GM23248 (cell line): ENCODE results near the gene NAA16. TPM values are rescaled to one million over a fixed set of nuclear protein-coding genes. Genes with fewer than 3 reads are reported as not detected.

Experiments used
- DNase-seq: peaks from one replicate; pipeline ENCODE4 v3.0.0-alpha.2; 2015
- H2AFZ ChIP-seq: fragments of 200-600 bp; sonication (generic); 2 replicates; pipeline ENCODE4 v1.6.1; 2016; ENCODE audit warnings: antibody characterized with exemption
- H3F3A ChIP-seq: fragments of 200-600 bp; sonication (generic); 2 replicates; pipeline ENCODE4 v1.6.1; 2016; ENCODE audit warnings: mild to moderate bottlenecking, antibody characterized with exemption, mixed run types; ENCODE audit not compliant: insufficient read depth
- H3K27ac ChIP-seq: fragments of 200-600 bp; sonication (generic); 2 replicates; pipeline ENCODE4 v1.5.1; 2016; ENCODE audit warnings: mild to moderate bottlenecking
- H3K27me3 ChIP-seq: fragments of 200-600 bp; sonication (generic); replicated peaks from 2 replicates; pipeline ENCODE4 v1.6.1; 2016; ENCODE audit warnings: mild to moderate bottlenecking; ENCODE audit not compliant: insufficient read depth
- H3K36me3 ChIP-seq: fragments of 200-600 bp; sonication (generic); 2 replicates; pipeline ENCODE4 v1.6.1; 2016; ENCODE audit warnings: low read depth, mild to moderate bottlenecking
- H3K4me1 ChIP-seq: fragments of 200-600 bp; sonication (generic); 2 replicates; pipeline ENCODE4 v1.6.1; 2016; ENCODE audit warnings: mild to moderate bottlenecking; ENCODE audit not compliant: insufficient read depth
- H3K4me2 ChIP-seq: fragments of 200-600 bp; sonication (generic); one replicate; pipeline ENCODE4 v1.6.1; 2016; ENCODE audit warnings: mild to moderate bottlenecking; ENCODE audit not compliant: unreplicated experiment
- H3K4me3 ChIP-seq: fragments of 200-600 bp; sonication (generic); 2 replicates; pipeline ENCODE4 v1.5.1; 2016; ENCODE audit warnings: mild to moderate bottlenecking
- H3K79me2 ChIP-seq: fragments of 200-600 bp; sonication (generic); 2 replicates; pipeline ENCODE4 v1.6.1; 2016; ENCODE audit warnings: mild to moderate bottlenecking; ENCODE audit not compliant: insufficient read depth
- H3K9ac ChIP-seq: fragments of 200-600 bp; sonication (generic); 2 replicates; pipeline ENCODE4 v1.6.1; 2016; ENCODE audit warnings: mild to moderate bottlenecking
- H3K9me2 ChIP-seq: fragments of 200-600 bp; sonication (generic); 2 replicates; pipeline ENCODE4 v1.6.1; 2016; ENCODE audit warnings: mixed run types, mild to moderate bottlenecking, moderate library complexity; ENCODE audit not compliant: insufficient read depth
- H3K9me3 ChIP-seq: fragments of 200-600 bp; sonication (generic); one replicate; pipeline ENCODE4 v1.6.1; 2017; ENCODE audit warnings: low read depth
- H4K20me1 ChIP-seq: fragments of 200-600 bp; sonication (generic); 2 replicates; pipeline ENCODE4 v1.6.0; 2016; ENCODE audit not compliant: insufficient read depth
- EZH2 ChIP-seq: fragments of 200-600 bp; sonication (generic); IDR thresholded peaks from 2 replicates; pipeline ENCODE4 v1.6.1; 2018; ENCODE audit warnings: antibody characterized with exemption, mild to moderate bottlenecking; ENCODE audit not compliant: insufficient read depth, poor library complexity, severe bottlenecking
- EZH2phosphoT487 ChIP-seq: fragments of 200-600 bp; sonication (generic); IDR thresholded peaks from 2 replicates; pipeline ENCODE4 v1.6.1; 2018; ENCODE audit warnings: antibody characterized with exemption, moderate library complexity, mild to moderate bottlenecking, low read depth; ENCODE audit not compliant: insufficient read depth
- WGBS, 2 experiments: methylation state at CpG; one replicate each; pipeline ENCODE4 v1.1.6; 2015 to 2017; ENCODE audit warnings: low lambda C conversion rate in 2 of 2, low coverage in 1 of 2; ENCODE audit errors: missing lambda C conversion rate in 2 of 2; 5-methylcytosine and 5-hydroxymethylcytosine counted together
- in situ Hi-C: fragments of 300-500 bp; cut with MboI; formaldehyde crosslinking; loops from 2 replicates; pipeline ENCODE4 v1.15.0; 2020
- polyA plus RNA-seq: library from polyadenylated mRNA; unstranded; fragments of >200 nt; fragmentation: Nextera tagmentation; extraction: Ambion mirVana; gene quantifications from 2 replicates; pipeline ENCODE4 v1.2.1, GENCODE V29; 2016
- small RNA-seq: library from RNA; depleted of rRNA; stranded (forward); fragments of <200 nt; gene quantifications from one replicate; pipeline ENCODE3, GENCODE V24; 2014; ENCODE audit warnings: low read depth, low replicate concordance
- total RNA-seq: library from RNA; depleted of rRNA; stranded (reverse); fragments of >200 nt; shearing (Covaris generic); gene quantifications from 2 replicates; pipeline ENCODE4 v1.2.3, GENCODE V29; 2014; rRNA removed

The NAA16 gene
- total and polyA plus RNA-seq, 2 experiments from 2014 or later = 7.6 to 9.5 TPM

- H3K79me2 ChIP-seq = no peaks in the 10 kb centered on the region
- no peaks in the 10 kb centered on the region for H3K9me2 ChIP-seq
- no peaks in the 10 kb centered on the region for H4K20me1 ChIP-seq
- TF ChIP-seq EZH2phosphoT487 (no peak), EZH2 (no peak)
- in situ Hi-C loops = no loop called here
- H3K4me3 ChIP-seq = no peak overlapping the region
- DNase-seq = no peak
- no peak overlapping the region for H3K4me2 ChIP-seq
- H3K27ac ChIP-seq = no peak overlapping the region
- no peaks in the 10 kb centered on the region for H3F3A ChIP-seq
- no peaks in the 10 kb centered on the region for H3K36me3 ChIP-seq
- H3K4me1 ChIP-seq = no peaks in the 10 kb centered on the region
- no peaks in the 10 kb centered on the region for H3K27me3 ChIP-seq
- H3K9me3 ChIP-seq = no peaks in the 10 kb centered on the region
- no peak overlapping the region for H3K9ac ChIP-seq
- 67% methylated on average over 7 to 22 of the region's 22 CpGs for WGBS, 2 experiments
- H2AFZ ChIP-seq = no peak overlapping the region
Observed at GRCh38 chr13:41426047-41426446, 115.0 kb downstream of the NAA16 start.

Small RNA genes lying within 50 kb of the gene (small RNA-seq; reads per million reads assigned to genes)
- gene RNU6-57P = not detected

Other genes starting within 250 kb of the NAA16 start
- gene WBP4, start 249.8 kb upstream of the NAA16 start, total RNA-seq = 7.5 and 11.8 TPM in 2 replicates
- gene WBP4, start 249.8 kb upstream of the NAA16 start, polyA plus RNA-seq = 13.4 and 14.0 TPM in 2 replicates
- 6.7 and 10.6 TPM in 2 replicates for gene KBTBD6, start 178.5 kb upstream of the NAA16 start, total RNA-seq
- 5.1 and 5.7 TPM in 2 replicates for gene KBTBD6, start 178.5 kb upstream of the NAA16 start, polyA plus RNA-seq
- 4.4 and 4.6 TPM in 2 replicates for gene KBTBD7, start 116.7 kb upstream of the NAA16 start, total RNA-seq
- gene KBTBD7, start 116.7 kb upstream of the NAA16 start, polyA plus RNA-seq = 3.5 and 3.9 TPM in 2 replicates
- 10.5 and 17.1 TPM in 2 replicates for gene MTRF1, start 47.7 kb upstream of the NAA16 start, total RNA-seq
- 10.3 and 11.2 TPM in 2 replicates for gene MTRF1, start 47.7 kb upstream of the NAA16 start, polyA plus RNA-seq
- gene RGCC, start 146.3 kb downstream of the NAA16 start, total RNA-seq = 22.6 and 40.6 TPM in 2 replicates
- gene RGCC, start 146.3 kb downstream of the NAA16 start, polyA plus RNA-seq = 33.3 and 36.0 TPM in 2 replicates